Muscle layer of colon (tissue), 2 donors: ENCODE results near the gene PKIG.

Experiments
- H3K27ac ChIP-seq: one replicate; pipeline ENCODE4 v1.7.0; 2013; ENCODE audit warnings: low read depth, mild to moderate bottlenecking, low read length, moderate library complexity
- H3K27me3 ChIP-seq, 2 donors: one replicate each; pipeline ENCODE4 v1.7.0; 2013; ENCODE audit warnings: low read length in 2 of 2, mild to moderate bottlenecking in 2 of 2; ENCODE audit not compliant: insufficient read depth in 2 of 2, control insufficient read depth in 1 of 2
- H3K36me3 ChIP-seq: one replicate; pipeline ENCODE4 v1.7.0; 2013; ENCODE audit warnings: mild to moderate bottlenecking, low read length; ENCODE audit not compliant: insufficient read depth
- H3K4me1 ChIP-seq: one replicate; pipeline ENCODE4 v1.7.0; 2013; ENCODE audit warnings: mild to moderate bottlenecking, low read length; ENCODE audit not compliant: insufficient read depth
- H3K4me3 ChIP-seq, 2 donors: one replicate each; pipeline ENCODE4 v1.7.0; 2013; ENCODE audit warnings: low read length in 2 of 2, low read depth in 1 of 2, mild to moderate bottlenecking in 1 of 2, moderate library complexity in 1 of 2
- H3K9ac ChIP-seq: one replicate; pipeline ENCODE4 v1.7.0; 2013; ENCODE audit warnings: low read length
- H3K9me3 ChIP-seq: one replicate; pipeline ENCODE4 v1.7.0; 2013; ENCODE audit warnings: mild to moderate bottlenecking, low read length
- donor health status: abdominal sarcoma.
- donor health status: Adenocarcinoma of cecum.

PKIG gene

DNA sequence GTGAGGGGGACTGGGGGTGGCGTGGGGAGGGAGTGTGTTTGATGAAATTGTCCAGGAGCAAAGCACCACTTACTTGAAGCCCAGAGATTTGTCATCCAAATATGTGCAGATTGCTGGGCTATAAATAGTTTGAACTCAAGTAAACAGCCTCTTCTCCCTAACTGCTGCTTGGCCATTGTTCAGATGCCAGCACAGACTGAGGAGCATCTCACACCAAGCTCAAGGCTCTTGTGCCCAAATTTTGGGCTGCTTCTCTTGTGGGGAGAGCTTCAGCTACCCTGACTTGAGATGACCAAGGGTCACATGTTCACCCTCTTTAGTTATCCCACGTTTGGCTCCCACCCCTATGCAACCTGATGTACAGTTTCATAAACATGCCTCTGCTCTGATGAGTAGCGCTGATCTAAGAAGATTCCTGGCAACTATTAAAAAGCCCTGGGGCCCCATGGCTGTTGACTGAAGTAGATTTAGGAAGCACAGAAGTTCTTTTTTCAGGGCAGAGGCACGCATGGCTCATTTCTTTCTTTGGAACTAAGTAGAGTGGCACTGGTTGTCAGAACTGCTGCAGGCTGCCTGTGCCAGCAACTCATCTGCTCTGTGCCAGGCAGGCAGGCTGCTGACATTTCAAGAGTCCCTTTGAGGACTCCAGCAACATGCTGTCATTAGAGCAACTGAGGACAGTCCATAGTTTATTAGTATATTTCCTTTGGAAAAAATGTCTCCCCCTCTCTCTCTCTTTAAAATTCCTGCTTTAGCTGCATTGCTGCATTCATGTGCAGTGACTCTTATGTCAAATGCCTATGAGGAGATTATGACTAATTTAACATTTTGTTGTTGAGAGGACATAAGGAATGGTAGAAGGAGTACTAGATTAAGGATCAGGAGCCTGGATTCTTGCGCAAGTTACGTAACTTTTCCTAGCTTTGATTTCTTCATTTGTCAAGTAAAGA lies 9.6 kb upstream of the PKIG start:
- H3K27ac ChIP-seq: peak overlapping the region; percentile 55
- H3K9ac ChIP-seq: no peak overlapping the region
- peaks cover 73% of the 10 kb centered on the region for H3K4me1 ChIP-seq
- no peaks in the 10 kb centered on the region for H3K9me3 ChIP-seq
- peak overlapping the region in 1 of 2 donors; percentile 17 for H3K4me3 ChIP-seq
- H3K27me3 ChIP-seq: no peaks in the 10 kb centered on the region
- H3K36me3 ChIP-seq: no peaks in the 10 kb centered on the region

DNA sequence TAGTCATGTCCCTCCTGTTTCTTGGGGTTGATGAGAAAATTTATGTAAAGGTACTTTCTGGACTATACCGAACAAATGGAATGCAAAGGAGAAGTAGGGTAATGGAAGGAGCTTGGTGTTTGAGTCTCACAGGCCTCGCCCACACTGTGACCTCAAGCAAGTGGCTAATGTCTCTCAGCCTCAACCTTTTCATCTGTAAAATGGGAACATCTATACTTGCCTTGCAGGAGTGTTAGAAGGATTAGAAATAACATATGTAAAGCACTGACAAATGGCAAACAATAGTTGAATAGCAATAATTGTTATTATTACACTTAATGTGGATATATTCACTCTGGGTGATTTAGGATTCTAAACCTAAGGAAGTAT lies 8.9 kb upstream of the PKIG start:
- H3K27ac ChIP-seq: peak overlapping the region; percentile 55

DNA sequence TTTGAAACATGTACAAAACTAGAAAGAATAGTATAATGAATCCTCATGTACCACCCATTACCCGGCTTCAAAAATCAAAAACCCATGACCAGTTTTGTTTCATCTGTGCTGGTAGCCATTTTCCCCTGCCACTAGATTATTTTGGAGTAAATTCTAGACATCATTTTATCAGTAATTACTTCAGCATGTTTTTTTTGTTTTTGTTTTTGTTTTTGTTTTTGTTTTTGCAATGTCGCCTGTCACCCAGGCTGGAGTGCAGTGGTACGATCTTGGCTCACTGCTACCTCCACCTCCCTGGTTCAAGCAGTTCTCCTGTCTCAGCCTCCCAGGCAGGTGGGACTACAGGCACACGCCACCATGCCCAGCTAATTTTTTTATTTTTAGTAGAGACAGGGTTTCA lies 8.0 kb upstream of the PKIG start:
- H3K4me1 ChIP-seq: peaks cover 79% of the 10 kb centered on the region
- no peaks in the 10 kb centered on the region for H3K36me3 ChIP-seq
- H3K27me3 ChIP-seq: no peaks in the 10 kb centered on the region
- H3K9ac ChIP-seq: no peak overlapping the region
- H3K4me3 ChIP-seq: no peak overlapping the region
- H3K9me3 ChIP-seq: no peaks in the 10 kb centered on the region
- peak overlapping the region; percentile 55 for H3K27ac ChIP-seq

More for the DNA sequence above, 8.9 kb upstream of the PKIG start:
- Histone ChIP-seq H3K9me3 (no peaks in the 10 kb centered on the region), H3K27me3 (no peaks in the 10 kb centered on the region), H3K9ac (no peak overlapping the region), H3K4me3 (peak overlapping the region in 1 of 2 donors; percentile 17), H3K4me1 (peaks cover 73% of the 10 kb centered on the region), H3K36me3 (no peaks in the 10 kb centered on the region)

DNA sequence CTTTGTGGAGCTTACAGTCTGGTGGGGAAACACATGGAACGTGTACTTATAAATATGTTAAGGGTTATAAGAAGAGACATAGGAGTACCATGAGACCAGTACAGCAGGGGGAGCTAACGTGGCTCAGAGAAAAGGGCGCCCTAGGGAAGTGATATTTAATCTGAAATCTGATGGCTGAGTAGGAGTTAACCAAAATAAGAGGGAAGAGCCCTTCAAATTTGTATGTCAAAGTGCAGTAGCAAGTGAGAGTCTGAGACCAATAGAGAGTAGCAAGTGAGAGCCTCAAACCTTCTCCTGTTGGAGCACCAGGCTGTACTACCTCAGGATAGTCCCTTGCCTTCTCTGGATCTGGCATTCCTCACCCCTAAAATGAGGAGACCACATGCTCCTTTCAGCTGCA lies 6.1 kb upstream of the PKIG start:
- H3K4me1 ChIP-seq: peaks cover 85% of the 10 kb centered on the region
- no peaks in the 10 kb centered on the region for H3K27me3 ChIP-seq
- no peak overlapping the region for H3K9ac ChIP-seq
- H3K36me3 ChIP-seq: no peaks in the 10 kb centered on the region
- H3K9me3 ChIP-seq: no peaks in the 10 kb centered on the region
- H3K27ac ChIP-seq: no peak overlapping the region
- no peak overlapping the region for H3K4me3 ChIP-seq

DNA sequence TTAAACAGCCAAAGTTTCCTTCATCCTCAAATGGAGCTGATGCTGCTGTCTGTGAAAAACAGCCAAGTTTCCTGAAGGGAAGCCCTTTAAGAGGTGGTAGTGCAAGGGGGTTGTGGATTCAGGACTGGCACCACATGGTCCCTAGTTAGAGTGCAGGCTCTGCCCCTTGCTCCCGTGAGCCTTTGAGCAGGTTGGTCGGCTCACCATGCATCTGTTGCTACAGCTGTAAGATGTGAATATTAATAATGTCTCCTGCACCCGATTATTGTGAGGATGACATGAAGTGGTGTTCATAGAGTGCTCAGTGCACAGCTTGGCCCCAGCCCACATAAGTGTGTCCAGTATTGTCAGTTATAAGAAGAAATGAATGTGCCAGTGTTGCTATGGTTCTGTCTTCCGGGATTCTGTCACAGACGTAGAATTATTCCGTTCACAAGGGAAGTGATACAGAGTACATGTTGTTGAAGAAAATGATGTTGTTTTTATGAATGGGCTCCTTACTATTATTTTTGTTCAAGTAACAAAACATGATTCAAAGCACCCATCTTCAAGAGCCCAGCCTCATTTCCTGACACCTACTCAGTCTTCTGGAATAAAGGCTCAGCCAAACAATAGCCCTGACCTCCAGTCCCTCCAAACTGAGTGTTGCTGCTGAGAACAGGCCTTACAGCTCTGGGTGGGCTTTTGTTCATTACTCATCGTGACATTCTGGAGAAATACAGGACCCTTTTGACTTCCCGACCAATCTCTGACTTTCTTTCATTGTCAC lies 2.9 kb upstream of the PKIG start:
- H3K27ac ChIP-seq: no peak overlapping the region
- no peak overlapping the region for H3K4me3 ChIP-seq
- H3K9me3 ChIP-seq: no peaks in the 10 kb centered on the region
- H3K36me3 ChIP-seq: no peaks in the 10 kb centered on the region
- H3K27me3 ChIP-seq: no peaks in the 10 kb centered on the region
- H3K9ac ChIP-seq: no peak overlapping the region
- peaks cover 82% of the 10 kb centered on the region for H3K4me1 ChIP-seq

DNA sequence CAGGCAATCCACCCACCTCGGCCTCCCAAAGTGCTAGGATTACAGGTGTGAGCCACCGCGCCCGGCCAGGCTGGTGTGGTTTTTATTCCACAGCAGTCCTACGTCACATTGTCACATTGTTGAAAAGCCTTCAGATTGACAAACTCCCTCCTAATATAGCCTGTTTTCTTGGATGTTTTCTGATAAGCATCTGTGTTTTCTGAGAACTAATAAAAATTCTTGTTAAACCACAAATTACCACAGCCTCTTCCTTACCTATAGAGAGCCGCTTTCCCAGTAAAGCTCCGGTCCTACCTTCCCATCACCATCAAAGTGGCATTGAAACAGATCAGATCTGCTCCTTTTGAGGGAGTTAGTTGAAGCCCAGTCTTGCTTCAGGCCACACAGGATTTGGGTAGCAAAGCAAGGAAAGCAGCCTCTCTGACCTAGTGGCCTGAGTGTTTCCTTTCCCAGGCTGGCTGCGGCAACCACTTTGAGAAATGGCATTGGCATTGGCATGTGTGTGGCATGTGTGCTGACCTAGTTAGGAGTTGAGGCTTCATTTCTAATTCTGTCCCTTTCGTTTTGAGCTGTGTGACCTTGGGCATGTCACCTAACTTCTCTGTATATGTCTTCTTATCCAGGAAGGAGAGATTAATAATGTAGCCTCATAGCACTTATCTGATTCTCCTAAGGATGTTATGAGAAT lies 1.7 kb upstream of the PKIG start:
- Histone ChIP-seq H3K9ac (no peak overlapping the region), H3K36me3 (no peaks in the 10 kb centered on the region), H3K9me3 (no peaks in the 10 kb centered on the region), H3K27ac (no peak overlapping the region), H3K27me3 (no peaks in the 10 kb centered on the region), H3K4me1 (peaks cover 83% of the 10 kb centered on the region), H3K4me3 (no peak overlapping the region)

GRCh38 chr20:44581515-44581914 lies 864 bp upstream of the PKIG start:
- peak overlapping the region in 1 of 2 donors; percentile 52 for H3K4me3 ChIP-seq
- no peaks in the 10 kb centered on the region for H3K36me3 ChIP-seq
- no peak overlapping the region for H3K9ac ChIP-seq
- H3K4me1 ChIP-seq: peaks cover 83% of the 10 kb centered on the region
- H3K9me3 ChIP-seq: no peaks in the 10 kb centered on the region
- H3K27ac ChIP-seq: peak overlapping the region; percentile 71
- no peaks in the 10 kb centered on the region for H3K27me3 ChIP-seq

GRCh38 chr20:44583157-44583556 lies 778 bp downstream of the PKIG start:
- no peaks in the 10 kb centered on the region for H3K27me3 ChIP-seq
- H3K9me3 ChIP-seq: no peaks in the 10 kb centered on the region
- H3K36me3 ChIP-seq: no peaks in the 10 kb centered on the region
- H3K9ac ChIP-seq: peak overlapping the region; percentile 41
- H3K4me1 ChIP-seq: peaks cover 83% of the 10 kb centered on the region
- H3K4me3 ChIP-seq: peak overlapping the region in 1 of 2 donors; percentile 52
- H3K27ac ChIP-seq: peak overlapping the region; percentile 71

DNA sequence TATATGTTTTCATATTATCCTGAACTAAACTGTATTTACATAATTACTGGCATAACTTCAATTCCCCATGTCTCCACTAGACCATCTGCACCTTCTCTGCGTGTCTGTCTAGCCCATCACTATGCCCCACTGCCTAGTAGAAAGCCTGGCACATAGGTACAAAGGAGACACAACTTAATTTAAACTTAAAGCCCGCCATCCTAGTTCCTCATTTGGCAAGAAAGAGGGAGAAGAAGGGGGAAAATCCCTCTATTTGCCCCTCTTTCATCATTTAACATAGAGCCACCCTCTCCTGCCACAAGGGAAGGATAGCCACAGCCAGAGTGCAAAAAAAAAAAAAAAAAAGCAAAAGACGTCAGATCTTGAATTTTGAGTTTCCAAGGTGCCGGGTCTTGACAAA lies 1.8 kb downstream of the PKIG start:
- H3K9me3 ChIP-seq: no peaks in the 10 kb centered on the region
- H3K4me3 ChIP-seq: no peak overlapping the region
- no peaks in the 10 kb centered on the region for H3K27me3 ChIP-seq
- H3K4me1 ChIP-seq: peaks cover 78% of the 10 kb centered on the region
- peak overlapping the region; percentile 71 for H3K27ac ChIP-seq
- peak overlapping the region; percentile 41 for H3K9ac ChIP-seq
- H3K36me3 ChIP-seq: no peaks in the 10 kb centered on the region

DNA sequence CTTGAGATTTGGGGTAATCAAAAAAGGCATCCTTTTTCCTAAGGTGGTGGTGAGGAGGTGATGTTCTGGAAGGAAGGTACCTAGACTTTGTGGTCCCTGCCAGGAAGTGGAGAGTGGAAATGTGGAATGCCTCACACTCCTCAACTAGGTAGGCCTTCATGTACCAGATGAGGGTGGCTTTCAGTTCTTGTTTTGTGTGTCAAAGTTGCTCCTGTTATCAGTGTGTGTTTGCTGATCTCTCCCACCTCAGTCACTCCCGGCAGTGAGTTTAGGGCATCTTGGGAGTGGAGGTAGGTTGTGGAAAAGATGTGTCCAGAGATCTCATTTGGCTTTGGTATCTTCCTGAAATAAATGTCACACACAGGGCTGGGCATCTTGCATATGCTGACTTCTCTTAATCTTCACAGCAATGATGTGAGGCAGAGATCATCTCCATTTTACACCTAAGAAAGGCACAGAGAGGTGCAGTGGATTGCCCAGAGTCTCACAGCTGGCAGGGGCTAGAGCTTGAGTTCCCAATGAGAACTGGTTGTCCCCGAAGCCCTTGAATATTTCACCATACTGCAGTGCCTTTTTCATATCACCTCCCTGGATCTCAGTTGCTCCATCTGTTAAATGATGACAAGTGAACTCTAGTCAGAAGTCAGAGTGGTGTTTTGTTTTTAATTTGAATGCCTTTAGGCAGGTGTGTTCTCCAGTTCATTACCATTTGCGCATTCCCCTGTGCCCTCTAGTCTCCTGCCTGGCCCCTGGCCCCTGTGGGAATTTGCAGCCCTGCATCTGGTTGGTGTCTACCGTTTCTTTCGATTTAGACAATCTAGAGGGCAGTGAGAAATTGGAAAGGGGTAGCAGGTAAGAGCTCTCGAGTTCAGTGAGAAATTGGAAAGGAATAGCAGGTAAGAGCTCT lies 2.9 kb downstream of the PKIG start:
- Histone ChIP-seq H3K36me3 (peaks cover 8% of the 10 kb centered on the region), H3K4me1 (peaks cover 68% of the 10 kb centered on the region), H3K4me3 (peak overlapping the region in 1 of 2 donors; percentile 17), H3K9me3 (no peaks in the 10 kb centered on the region), H3K27me3 (no peaks in the 10 kb centered on the region), H3K9ac (no peak overlapping the region), H3K27ac (peak overlapping the region; percentile 21)
